Stimulated activated CD4-positive, alpha-beta T cell treated with anti-CD3 and anti-CD28 coated beads, Interleukin-2, amount 100 ng/mL, for 48 hours (primary cell): ENCODE measurements around the gene ARSJ.
"Not testable (repeated sequence)": the region's sequence is repeated elsewhere in the genome, so short reads cannot be mapped to it uniquely, and the experiment has no call there.

ENCODE experiments used
- DNase-seq, 2 donors: peaks; one replicate each; pipeline ENCODE4 v3.0.0-alpha.2; 2020

ARSJ gene

GRCh38 chr4:113955411-113955810 lies 24.0 kb downstream of the ARSJ start:
- DNase-seq = no peak

- DNase-seq = no peak
Observed at GRCh38 chr4:113953888-113954287, 25.6 kb downstream of the ARSJ start.

- DNase-seq = peak; percentile 17 to 27
Observed at GRCh38 chr4:113952452-113953029, 26.9 kb downstream of the ARSJ start.

GRCh38 chr4:113951263-113951662 lies 28.2 kb downstream of the ARSJ start:
- no peak for DNase-seq

GRCh38 chr4:113950207-113950606 lies 29.2 kb downstream of the ARSJ start:
- no peak for DNase-seq

- DNase-seq = no peak
Observed at GRCh38 chr4:113947484-113947883, 32.0 kb downstream of the ARSJ start.

GRCh38 chr4:113945906-113946305 lies 33.5 kb downstream of the ARSJ start:
- no peak for DNase-seq

- no peak for DNase-seq
Observed at GRCh38 chr4:113943863-113944262, 35.6 kb downstream of the ARSJ start.

- DNase-seq = no peak
Observed at GRCh38 chr4:113943085-113943484, 36.4 kb downstream of the ARSJ start.

- DNase-seq = no peak
Observed at GRCh38 chr4:113941836-113942235, 37.6 kb downstream of the ARSJ start.

GRCh38 chr4:113940103-113940502 lies 39.3 kb downstream of the ARSJ start:
- DNase-seq = not testable (repeated sequence)

- no peak for DNase-seq
Observed at GRCh38 chr4:113935190-113935589, 44.3 kb downstream of the ARSJ start.

- DNase-seq = not testable (repeated sequence)
Observed at GRCh38 chr4:113924706-113925105, 54.7 kb downstream of the ARSJ start.

GRCh38 chr4:113921089-113921794 lies 58.2 kb downstream of the ARSJ start:
- DNase-seq = no peak

- DNase-seq = no peak
Observed at GRCh38 chr4:113919611-113920010, 59.8 kb downstream of the ARSJ start.

- DNase-seq = no peak
Observed at GRCh38 chr4:113919145-113919544, 60.3 kb downstream of the ARSJ start.

GRCh38 chr4:113908829-113909228 lies 70.6 kb downstream of the ARSJ start:
- DNase-seq = no peak

- DNase-seq = no peak
Observed at GRCh38 chr4:113907559-113907958, 71.9 kb downstream of the ARSJ start.

GRCh38 chr4:113905301-113905700 lies 74.1 kb downstream of the ARSJ start:
- DNase-seq = no peak

GRCh38 chr4:113904877-113905276 lies 74.6 kb downstream of the ARSJ start:
- no peak for DNase-seq

GRCh38 chr4:113901994-113902787 lies 77.3 kb downstream of the ARSJ start:
- peak; percentile 29 to 37 for DNase-seq

- no peak for DNase-seq
Observed at GRCh38 chr4:113899271-113900070, 80.0 kb downstream of the ARSJ start.

GRCh38 chr4:113893546-113893945 lies 85.9 kb downstream of the ARSJ start:
- no peak for DNase-seq
